SK-N-SH (cell line): ENCODE data around the gene KCNAB1. TPM values are rescaled to one million over a fixed set of nuclear protein-coding genes. Genes with fewer than 3 reads are reported as not detected.
"Not testable (repeated sequence)": the region's sequence is repeated elsewhere in the genome, so short reads cannot be mapped to it uniquely, and the experiment has no call there.

Source experiments
- CTCF ChIA-PET: fragments of 300-600, 350-600 bp; formaldehyde crosslinking; extraction: SDS; loops from one replicate; lab custom pipeline; 2021; lab: Yijun Ruan, JAX
- POLR2A ChIA-PET: fragments of 350-600 bp; sonication (Branson Sonifier 250); formaldehyde crosslinking; extraction: SDS; loops from one replicate; lab custom pipeline; 2020; ENCODE audit warnings: antibody characterized with exemption, inconsistent platforms; lab: Yijun Ruan, JAX
- DNase-seq: peaks from one replicate; pipeline ENCODE4 v3.0.0; 2012
- H2AFZ ChIP-seq: fragments of 200-600 bp; sonication (generic); 2 replicates; pipeline ENCODE4 v1.8.1; 2016; ENCODE audit warnings: antibody characterized with exemption, mild to moderate bottlenecking, low read depth
- H3F3A ChIP-seq: fragments of 200-600 bp; sonication (generic); replicated peaks from 2 replicates; pipeline ENCODE3; 2016; ENCODE audit warnings: antibody characterized with exemption, mild to moderate bottlenecking; ENCODE audit not compliant: insufficient read depth
- H3K27ac ChIP-seq, 2 experiments: fragments of 200-500 bp in 1 of 2; fragments of 200-600 bp in 1 of 2; sonication (Bioruptor generic) in 1 of 2; sonication (generic), shearing (Covaris generic) in 1 of 2; 2 replicates each; pipeline versions ENCODE4 v1.5.1 to v1.6.1; 2014 to 2016; ENCODE audit warnings: low read depth in 2 of 2, inconsistent platforms in 1 of 2, low read length in 1 of 2, mild to moderate bottlenecking in 1 of 2, mixed read lengths in 1 of 2
- H3K27me3 ChIP-seq: fragments of 200-600 bp; sonication (generic), shearing (Covaris generic); 2 replicates; pipeline ENCODE4 v1.6.1; 2016; ENCODE audit warnings: mixed run types; ENCODE audit not compliant: insufficient read depth
- H3K36me3 ChIP-seq, 2 experiments: fragments of 200-500 bp in 1 of 2; fragments of 200-600 bp in 1 of 2; sonication (Bioruptor generic) in 1 of 2; sonication (generic) in 1 of 2; replicated peaks in 1 of 2; 2 replicates each; pipeline versions ENCODE3 to v1.5.1; 2014 to 2016; ENCODE audit warnings: low read length in 1 of 2, mild to moderate bottlenecking in 1 of 2; ENCODE audit not compliant: insufficient read depth in 2 of 2, control insufficient read depth in 1 of 2
- H3K4me1 ChIP-seq, 2 experiments: fragments of 200-500 bp in 1 of 2; fragments of 200-600 bp in 1 of 2; sonication (Bioruptor generic) in 1 of 2; sonication (generic), shearing (Covaris generic) in 1 of 2; 2 replicates each; pipeline versions ENCODE4 v1.5.1 to v1.6.1; 2014 to 2016; ENCODE audit warnings: low read depth in 1 of 2, low read length in 1 of 2, mixed run types in 1 of 2; ENCODE audit not compliant: insufficient read depth in 2 of 2, control insufficient read depth in 1 of 2
- H3K4me2 ChIP-seq: fragments of 200-600 bp; sonication (generic), shearing (Covaris generic); 2 replicates; pipeline ENCODE4 v1.6.1; 2017; ENCODE audit warnings: mixed run types
- H3K4me3 ChIP-seq, 2 experiments: fragments of 200-500 bp in 1 of 2; fragments of 200-600 bp in 1 of 2; sonication (Bioruptor generic) in 1 of 2; sonication (generic), shearing (Covaris generic) in 1 of 2; 2 replicates each; pipeline versions ENCODE4 v1.5.1 to v1.8.1; 2014 to 2016; ENCODE audit warnings: low read depth in 2 of 2, inconsistent platforms in 1 of 2, low read length in 1 of 2, mild to moderate bottlenecking in 1 of 2, mixed read lengths in 1 of 2, moderate library complexity in 1 of 2
- H3K79me2 ChIP-seq: fragments of 200-600 bp; sonication (generic); 2 replicates; pipeline ENCODE4 v1.8.1; 2017; ENCODE audit warnings: mild to moderate bottlenecking; ENCODE audit not compliant: insufficient read depth
- H3K9ac ChIP-seq: fragments of 200-600 bp; sonication (generic); 2 replicates; pipeline ENCODE4 v1.6.1; 2017; ENCODE audit warnings: mixed run types
- H3K9me2 ChIP-seq: fragments of 200-600 bp; sonication (generic); 2 replicates; pipeline ENCODE4 v1.6.1; 2017; ENCODE audit warnings: mixed run types
- H3K9me3 ChIP-seq: fragments of 200-600 bp; sonication (generic); 2 replicates; pipeline ENCODE4 v1.6.1; 2017; ENCODE audit warnings: mixed run types, mild to moderate bottlenecking, moderate library complexity
- H4K20me1 ChIP-seq: fragments of 200-600 bp; sonication (generic); 2 replicates; pipeline ENCODE4 v1.6.1; 2017; ENCODE audit warnings: mild to moderate bottlenecking, mixed run types; ENCODE audit not compliant: insufficient read depth
- FOSL2 ChIP-seq: IDR thresholded peaks from 2 replicates; pipeline ENCODE4 v1.4.0; 2012; ENCODE audit warnings: low read depth, mild to moderate bottlenecking, moderate library complexity, borderline replicate concordance
- JUND ChIP-seq: IDR thresholded peaks from 2 replicates; pipeline ENCODE4 v1.4.0; 2012
- MXI1 ChIP-seq: IDR thresholded peaks from 2 replicates; pipeline ENCODE4 v1.6.1; 2012; ENCODE audit warnings: mild to moderate bottlenecking, low read depth, low read length, improper control_type of control experiment
- NFIC ChIP-seq: IDR thresholded peaks from 2 replicates; pipeline ENCODE4 v1.4.0; 2012; ENCODE audit warnings: borderline replicate concordance
- NRF1 ChIP-seq: IDR thresholded peaks from 2 replicates; pipeline ENCODE4 v1.6.1; 2012; ENCODE audit warnings: low read depth, mild to moderate bottlenecking, low read length
- POLR2AphosphoS5 ChIP-seq: IDR thresholded peaks from 2 replicates; pipeline ENCODE4 v1.6.1; 2012; ENCODE audit warnings: low read depth, low read length
- RXRA ChIP-seq: IDR thresholded peaks from 2 replicates; pipeline ENCODE4 v1.4.0; 2012; ENCODE audit warnings: low read depth, mild to moderate bottlenecking, borderline replicate concordance
- TCF12 ChIP-seq: IDR thresholded peaks from 2 replicates; pipeline ENCODE4 v1.4.0; 2012
- TEAD4 ChIP-seq: IDR thresholded peaks from 2 replicates; pipeline ENCODE4 v1.4.0; 2012; ENCODE audit warnings: mild to moderate bottlenecking, borderline replicate concordance; ENCODE audit not compliant: insufficient read depth
- YY1 ChIP-seq: IDR thresholded peaks from 2 replicates; pipeline ENCODE4 v1.4.0; 2012; ENCODE audit warnings: low read depth, mild to moderate bottlenecking
- WGBS: methylation state at CpG from one replicate; pipeline ENCODE4 v1.1.6; 2017; ENCODE audit warnings: low lambda C conversion rate; 5-methylcytosine and 5-hydroxymethylcytosine counted together
- polyA plus RNA-seq, 3 experiments: library from polyadenylated mRNA; depleted of rRNA; stranded (reverse); fragments of >200 nt; gene quantifications; 2 replicates each; pipeline ENCODE4 v1.2.3, GENCODE V29; 2012
- TF ChIP-seq, protein P1 (sequence below): fragments of 150-350 bp; IDR thresholded peaks from 2 replicates; pipeline ENCODE4 v1.6.1; 2017; ENCODE audit warnings: antibody characterized with exemption, low read length, low read depth, borderline replicate concordance
- TF ChIP-seq, protein P2 (sequence below): IDR thresholded peaks from 2 replicates; pipeline ENCODE4; 2012

The KCNAB1 gene
- polyA plus RNA-seq, 1 of the 3 experiments (the other 2 are of a cell fraction) = 82.1 TPM

DNA sequence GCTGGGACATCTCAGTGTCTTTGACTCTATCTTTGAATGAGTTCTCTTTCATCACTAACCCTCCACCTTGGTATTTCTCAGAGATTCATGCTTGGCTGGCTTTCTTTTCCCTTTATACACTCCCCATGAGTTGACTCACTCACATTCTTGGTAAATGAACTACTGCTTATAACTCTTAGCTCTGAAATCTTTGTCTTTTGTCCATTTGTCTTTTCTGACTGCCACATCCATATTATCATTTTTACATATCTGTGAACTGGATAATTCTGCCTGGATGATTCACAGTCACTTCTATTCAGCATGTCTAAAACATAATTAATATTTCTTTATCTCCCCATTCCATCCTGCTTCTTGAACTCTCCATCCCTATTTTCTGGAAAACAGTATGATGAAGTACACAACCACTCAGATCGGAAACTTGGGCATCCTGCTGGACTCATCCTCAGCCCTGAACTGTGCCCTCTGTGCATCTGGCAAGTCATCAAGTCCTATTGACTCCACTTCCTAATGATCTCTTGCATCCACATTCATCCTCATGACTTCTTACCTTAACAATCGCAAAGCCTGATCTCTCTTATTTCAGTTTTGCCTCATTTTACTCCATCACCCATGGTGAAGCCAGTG is 66.9 kb downstream of the KCNAB1 start (continued):
- TF ChIP-seq, protein P1, sequence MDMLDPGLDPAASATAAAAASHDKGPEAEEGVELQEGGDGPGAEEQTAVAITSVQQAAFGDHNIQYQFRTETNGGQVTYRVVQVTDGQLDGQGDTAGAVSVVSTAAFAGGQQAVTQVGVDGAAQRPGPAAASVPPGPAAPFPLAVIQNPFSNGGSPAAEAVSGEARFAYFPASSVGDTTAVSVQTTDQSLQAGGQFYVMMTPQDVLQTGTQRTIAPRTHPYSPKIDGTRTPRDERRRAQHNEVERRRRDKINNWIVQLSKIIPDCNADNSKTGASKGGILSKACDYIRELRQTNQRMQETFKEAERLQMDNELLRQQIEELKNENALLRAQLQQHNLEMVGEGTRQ = no peak
- TF ChIP-seq MXI1 = no peak
- no peak for TF ChIP-seq NRF1
- TF ChIP-seq TEAD4 = peak; percentile 89
- TF ChIP-seq FOSL2 = peak; percentile 88
- TF ChIP-seq, all 33 proteins: peak for 15

DNA sequence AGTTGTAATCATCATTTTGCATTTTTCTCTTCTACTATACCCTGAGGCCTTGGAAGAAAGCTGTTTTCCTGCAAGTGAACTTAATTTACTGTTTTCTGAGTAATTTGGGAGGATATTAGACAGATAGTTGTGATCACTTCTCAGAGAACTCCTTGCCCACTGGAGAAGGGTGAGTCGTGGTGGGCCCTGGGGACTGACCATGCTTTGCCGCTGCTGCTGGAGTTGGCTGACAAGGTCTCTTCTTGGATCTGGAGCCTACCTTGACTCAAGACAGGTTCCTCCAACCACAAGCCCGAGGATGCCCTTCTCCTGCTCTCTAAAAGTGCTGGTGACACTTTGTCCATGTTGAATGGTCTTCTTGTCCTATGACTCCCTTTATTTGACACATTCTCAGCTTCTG is 68.4 kb downstream of the KCNAB1 start:
- H3K9me2 ChIP-seq = no peaks in the 10 kb centered on the region
- CTCF ChIA-PET = interaction anchor here (1.3 to 1.8 kb wide), 2 partner anchors 14 to 353 kb away, joined by 3 to 6 read pairs; no protein-coding TSS in a partner anchor
- no peaks in the 10 kb centered on the region for H3K9me3 ChIP-seq
- H4K20me1 ChIP-seq = no peaks in the 10 kb centered on the region
- no peak overlapping the region for H3K9ac ChIP-seq
- TF ChIP-seq POLR2AphosphoS5 (no peak), TEAD4 (no peak), NFIC (no peak), YY1 (no peak)
- no peak overlapping the region for H2AFZ ChIP-seq
- H3K4me3 ChIP-seq = no peak overlapping the region
- no peaks in the 10 kb centered on the region for H3K27me3 ChIP-seq
- no peaks in the 10 kb centered on the region for H3K79me2 ChIP-seq
- H3F3A ChIP-seq = peaks cover 37% of the 10 kb centered on the region
- no peak for DNase-seq
- H3K4me2 ChIP-seq = no peak overlapping the region
- peak overlapping the region in 1 of 2 experiments; percentile 90; a peak in 3 of 4 replicates for H3K27ac ChIP-seq
- no peaks in the 10 kb centered on the region for H3K36me3 ChIP-seq
- peaks cover 0 to 14% of the 10 kb centered on the region in 2 experiments; a peak in 3 of 4 replicates for H3K4me1 ChIP-seq
- WGBS = 78% methylated on average over 3 of the region's 3 CpGs
- POLR2A ChIA-PET = no interaction called here

DNA sequence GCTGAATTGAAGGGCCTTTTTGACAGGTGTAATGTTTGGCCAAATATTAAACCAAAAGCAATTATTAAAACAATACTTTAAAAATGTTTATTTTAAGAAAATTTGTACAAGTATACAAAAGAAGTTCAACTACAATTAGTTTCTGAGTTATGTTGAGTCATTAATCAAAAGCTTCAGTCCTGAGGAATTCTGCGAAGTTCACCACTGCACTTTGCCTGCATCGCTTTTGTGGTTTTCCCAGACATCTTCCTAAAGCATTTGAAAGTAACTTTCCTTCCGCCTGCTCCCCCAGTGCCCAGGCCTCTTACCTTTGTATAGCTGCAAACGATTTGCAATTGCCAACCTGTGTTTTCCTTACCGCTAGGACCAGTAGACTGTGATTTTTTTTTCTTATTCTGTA is 69.5 kb downstream of the KCNAB1 start:
- Histone ChIP-seq H3K9me3 (no peaks in the 10 kb centered on the region), H3K9ac (no peak overlapping the region), H3K36me3 (no peaks in the 10 kb centered on the region), H3K27me3 (no peaks in the 10 kb centered on the region), H3K4me1 (peaks cover 0 to 14% of the 10 kb centered on the region in 2 experiments; a peak in 3 of 4 replicates), H3K79me2 (no peaks in the 10 kb centered on the region), H3K9me2 (no peaks in the 10 kb centered on the region), H3F3A (peaks cover 33% of the 10 kb centered on the region), H2AFZ (no peak overlapping the region), H3K4me3 (no peak overlapping the region), H4K20me1 (no peaks in the 10 kb centered on the region), H3K27ac (peak overlapping the region; percentile 67 to 90; a peak in 3 of 4 replicates), H3K4me2 (peak overlapping the region; percentile 27; the same call in 1 of the 2 replicates)
- POLR2A ChIA-PET = no interaction called here
- 48% methylated on average over 5 of the region's 5 CpGs for WGBS
- CTCF ChIA-PET = interaction anchor here (1.0 to 1.8 kb wide), 3 partner anchors 15 to 352 kb away, joined by 3 to 6 read pairs (median 3); no protein-coding TSS in a partner anchor
- no peak for DNase-seq
- TF ChIP-seq NFIC (0 out of 2 replicates have a peak, but pooled peaks have one; percentile 15), TCF12 (peak; percentile 67), JUND (peak; percentile 28; the same call in 1 of the 2 replicates), RXRA (no peak)
- TF ChIP-seq, protein P2, sequence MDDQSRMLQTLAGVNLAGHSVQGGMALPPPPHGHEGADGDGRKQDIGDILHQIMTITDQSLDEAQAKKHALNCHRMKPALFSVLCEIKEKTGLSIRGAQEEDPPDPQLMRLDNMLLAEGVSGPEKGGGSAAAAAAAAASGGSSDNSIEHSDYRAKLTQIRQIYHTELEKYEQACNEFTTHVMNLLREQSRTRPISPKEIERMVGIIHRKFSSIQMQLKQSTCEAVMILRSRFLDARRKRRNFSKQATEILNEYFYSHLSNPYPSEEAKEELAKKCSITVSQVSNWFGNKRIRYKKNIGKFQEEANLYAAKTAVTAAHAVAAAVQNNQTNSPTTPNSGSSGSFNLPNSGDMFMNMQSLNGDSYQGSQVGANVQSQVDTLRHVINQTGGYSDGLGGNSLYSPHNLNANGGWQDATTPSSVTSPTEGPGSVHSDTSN = peak; percentile 74

GRCh38 chr3:156194945-156195344 is 74.6 kb downstream of the KCNAB1 start:
- CTCF ChIA-PET, H3K4me3 ChIP-seq, H3F3A ChIP-seq, H3K79me2 ChIP-seq, H3K27ac ChIP-seq, POLR2A ChIA-PET, H3K4me2 ChIP-seq, DNase-seq, H4K20me1 ChIP-seq, H3K9ac ChIP-seq, H3K4me1 ChIP-seq, H2AFZ ChIP-seq, H3K36me3 ChIP-seq, H3K9me2 ChIP-seq, H3K27me3 ChIP-seq, H3K9me3 ChIP-seq: not testable (repeated sequence)
- 66% methylated on average over 2 of the region's 2 CpGs for WGBS

DNA sequence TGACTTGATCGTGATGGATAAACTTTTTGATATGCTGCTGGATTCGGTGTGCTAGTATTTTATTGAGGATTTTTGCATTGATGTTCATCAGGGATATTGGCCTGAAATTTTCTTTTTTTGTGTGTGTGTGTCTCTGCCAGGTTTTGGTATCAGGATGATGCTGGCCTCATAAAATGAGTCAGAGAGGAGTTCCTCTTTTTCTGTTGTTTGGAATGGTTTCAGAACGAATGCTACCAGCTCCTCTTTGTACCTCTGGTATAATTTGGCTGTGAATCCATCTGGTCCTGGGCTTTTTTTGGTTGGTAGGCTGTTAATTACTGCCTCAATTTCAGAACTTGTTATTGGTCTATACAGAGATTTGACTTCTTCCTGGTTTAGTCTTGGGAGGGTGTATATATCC is 76.8 kb downstream of the KCNAB1 start:
- H3K27me3 ChIP-seq, POLR2A ChIA-PET, CTCF ChIA-PET, H3K9me3 ChIP-seq, H3K36me3 ChIP-seq, H3K4me3 ChIP-seq, H3K4me1 ChIP-seq, H3K79me2 ChIP-seq, H3K9ac ChIP-seq, H3F3A ChIP-seq, H3K9me2 ChIP-seq, H2AFZ ChIP-seq, H3K4me2 ChIP-seq, H3K27ac ChIP-seq, DNase-seq, H4K20me1 ChIP-seq: not testable (repeated sequence)
- WGBS = 74% methylated on average over 3 of the region's 3 CpGs
